Measurements from ENCODE around the gene CDHR5.
A peak's percentile ranks its signal among the peaks of the same experiment; 100 is the strongest.
"Not testable (repeated sequence)": the region's sequence is repeated elsewhere in the genome, so short reads cannot be mapped to it uniquely, and the experiment has no call there.

The CDHR5 gene

GRCh38 chr11:586376-587316, 38.1 kb downstream of the CDHR5 start:
- DNase-seq (ENCODE audit: low read depth): no peak

- no peak for DNase-seq (ENCODE audit: low read depth)
Observed at GRCh38 chr11:584287-584686, 40.5 kb downstream of the CDHR5 start.

GRCh38 chr11:581752-582151, 43.0 kb downstream of the CDHR5 start:
- DNase-seq (ENCODE audit: low read depth): no peak

GRCh38 chr11:581342-581741, 43.4 kb downstream of the CDHR5 start:
- no peak for DNase-seq (ENCODE audit: low read depth)

- DNase-seq (ENCODE audit: low read depth): no peak
Observed at GRCh38 chr11:579830-580601, 44.7 kb downstream of the CDHR5 start.

- DNase-seq (ENCODE audit: low read depth): no peak
Observed at GRCh38 chr11:578276-579035, 46.3 kb downstream of the CDHR5 start.

GRCh38 chr11:577611-577894, 47.2 kb downstream of the CDHR5 start:
- DNase-seq (ENCODE audit: low read depth): no peak

GRCh38 chr11:576811-577610, 47.7 kb downstream of the CDHR5 start:
- DNase-seq (ENCODE audit: low read depth): no peak

- DNase-seq (ENCODE audit: low read depth): peak; percentile 83
Observed at GRCh38 chr11:575996-576768, 48.6 kb downstream of the CDHR5 start, which contains the start of gene PHRF1. Gene PHRF1, plus strand, starts transcription at chr11:576470. Its CDS starts 5,043 bp downstream, at chr11:581513.

GRCh38 chr11:575313-575995, 49.3 kb downstream of the CDHR5 start:
- DNase-seq (ENCODE audit: low read depth): no peak

- DNase-seq (ENCODE audit: low read depth): no peak
Observed at GRCh38 chr11:574632-575312, 50.0 kb downstream of the CDHR5 start.

GRCh38 chr11:574031-574570, 50.7 kb downstream of the CDHR5 start:
- not testable (repeated sequence) for DNase-seq (ENCODE audit: low read depth)

- DNase-seq (ENCODE audit: low read depth): no peak
Observed at GRCh38 chr11:573146-573759, 51.5 kb downstream of the CDHR5 start.

GRCh38 chr11:571802-572185, 53.0 kb downstream of the CDHR5 start:
- no peak for DNase-seq (ENCODE audit: low read depth)

- no peak for DNase-seq (ENCODE audit: low read depth)
Observed at GRCh38 chr11:569158-569885, 55.4 kb downstream of the CDHR5 start.

- peak; percentile 81 for DNase-seq (ENCODE audit: low read depth)
Observed at GRCh38 chr11:568306-569157, 56.2 kb downstream of the CDHR5 start.

GRCh38 chr11:567629-568292, 57.0 kb downstream of the CDHR5 start:
- DNase-seq (ENCODE audit: low read depth): no peak
